IMR-90 (cell line): ENCODE data around the gene MAEA. TPM values are rescaled to one million over a fixed set of nuclear protein-coding genes. Genes with fewer than 3 reads are reported as not detected.

ENCODE experiments used
- ATAC-seq: fragments of 200-7000 bp; cut with Tn5 transposase; 2 replicates; pipeline ENCODE4 v1.9.1; 2020; ENCODE audit warnings: low read depth, mild to moderate bottlenecking, moderate library complexity
- BruUV-seq: library from RNA; stranded (reverse); fragments of 400-500 nt; replicated peaks from 2 replicates; lab custom pipeline; 2021; lab: Mats Ljungman, UMichigan
- CTCF ChIA-PET: fragments of 300-600 bp; formaldehyde crosslinking; extraction: SDS; loops from one replicate; lab custom pipeline; 2021; ENCODE audit warnings: antibody characterized with exemption; lab: Yijun Ruan, JAX
- POLR2A ChIA-PET: fragments of 300-600 bp; sonication (Branson Sonifier 250); formaldehyde crosslinking; loops from one replicate; lab custom pipeline; 2022; ENCODE audit warnings: antibody characterized with exemption; ENCODE audit not compliant: unreplicated experiment; lab: Charles Lee
- DNase-seq: peaks from one replicate; pipeline ENCODE4 v3.0.0; 2013
- H2AFZ ChIP-seq: replicated peaks from 2 replicates; pipeline ENCODE3; 2013; ENCODE audit warnings: low read length, mild to moderate bottlenecking; ENCODE audit not compliant: poor library complexity
- H2AK5ac ChIP-seq: 2 replicates; pipeline ENCODE4 v1.6.1; 2013; ENCODE audit warnings: low read depth, low read length, inconsistent platforms
- H2AK9ac ChIP-seq: replicated peaks from 2 replicates; pipeline ENCODE3; 2013; ENCODE audit warnings: mild to moderate bottlenecking, low read depth, low read length, moderate library complexity; ENCODE audit not compliant: poor library complexity
- H2BK120ac ChIP-seq: 2 replicates; pipeline ENCODE4 v1.6.1; 2013; ENCODE audit warnings: low read depth, low read length, inconsistent platforms
- H2BK15ac ChIP-seq: 3 replicates; pipeline ENCODE4 v1.6.1; 2013; ENCODE audit warnings: low read depth, low read length, inconsistent platforms
- H2BK20ac ChIP-seq: 2 replicates; pipeline ENCODE4 v1.6.1; 2013; ENCODE audit warnings: low read depth, mild to moderate bottlenecking, inconsistent platforms, low read length, moderate library complexity
- H2BK5ac ChIP-seq: 2 replicates; pipeline ENCODE4 v1.6.1; 2013; ENCODE audit warnings: mild to moderate bottlenecking, low read depth, low read length, inconsistent platforms; ENCODE audit not compliant: poor library complexity, severe bottlenecking
- H3K14ac ChIP-seq: replicated peaks from 2 replicates; pipeline ENCODE4 v1.6.1; 2013; ENCODE audit warnings: low read depth, low read length, inconsistent platforms
- H3K18ac ChIP-seq: 2 replicates; pipeline ENCODE4 v1.6.1; 2013; ENCODE audit warnings: low read depth, low read length, control low read depth
- H3K23ac ChIP-seq: 2 replicates; pipeline ENCODE4 v1.6.1; 2013; ENCODE audit warnings: low read depth, low read length, inconsistent platforms
- H3K27ac ChIP-seq: 2 replicates; pipeline ENCODE4 v1.5.1; 2013; ENCODE audit warnings: mild to moderate bottlenecking, control low read depth, low read length; ENCODE audit not compliant: insufficient read depth
- H3K27me3 ChIP-seq: 2 replicates; pipeline ENCODE4 v1.6.1; 2013; ENCODE audit warnings: low read length; ENCODE audit not compliant: control insufficient read depth, insufficient read depth
- H3K36me3 ChIP-seq: 2 replicates; pipeline ENCODE4 v1.6.1; 2013; ENCODE audit warnings: low read length, mixed read lengths; ENCODE audit not compliant: control insufficient read depth, insufficient read depth
- H3K4ac ChIP-seq: 2 replicates; pipeline ENCODE4 v1.6.1; 2013; ENCODE audit warnings: low read depth, low read length, inconsistent platforms
- H3K4me1 ChIP-seq: 2 replicates; pipeline ENCODE4 v1.6.1; 2013; ENCODE audit warnings: low read length, mixed read lengths; ENCODE audit not compliant: control insufficient read depth, insufficient read depth
- H3K4me2 ChIP-seq: 2 replicates; pipeline ENCODE4 v1.6.1; 2013; ENCODE audit warnings: low read depth, mild to moderate bottlenecking, control low read depth, low read length, moderate library complexity
- H3K4me3 ChIP-seq: 2 replicates; pipeline ENCODE4 v1.5.1; 2013; ENCODE audit warnings: low read depth, mild to moderate bottlenecking, control low read depth, low read length, moderate library complexity; ENCODE audit not compliant: insufficient read depth
- H3K56ac ChIP-seq: 2 replicates; pipeline ENCODE4 v1.6.1; 2013; ENCODE audit warnings: low read length, inconsistent platforms; ENCODE audit not compliant: insufficient read depth; ENCODE audit errors: extremely low read depth
- H3K79me1 ChIP-seq, 2 experiments: 2 replicates each; pipeline ENCODE4 v1.6.1; 2013; ENCODE audit warnings: low read length in 2 of 2, inconsistent platforms in 1 of 2, low read depth in 1 of 2
- H3K9ac ChIP-seq: 2 replicates; pipeline ENCODE4 v1.6.1; 2013; ENCODE audit warnings: low read depth, low read length, control low read depth
- H3K9me1 ChIP-seq: 2 replicates; pipeline ENCODE4 v1.6.1; 2013; ENCODE audit warnings: low read length, inconsistent platforms; ENCODE audit not compliant: insufficient read depth
- H3K9me3 ChIP-seq: 2 replicates; pipeline ENCODE4 v1.6.1; 2013; ENCODE audit warnings: low read length; ENCODE audit not compliant: control insufficient read depth, insufficient read depth
- H4K20me1 ChIP-seq: 2 replicates; pipeline ENCODE4 v1.6.1; 2013; ENCODE audit warnings: low read length, inconsistent platforms; ENCODE audit not compliant: insufficient read depth
- H4K5ac ChIP-seq: 2 replicates; pipeline ENCODE4 v1.6.1; 2013; ENCODE audit warnings: mild to moderate bottlenecking, low read depth, low read length, control low read depth
- H4K8ac ChIP-seq, 2 experiments: 2 replicates each; pipeline ENCODE4 v1.6.1; 2013; ENCODE audit warnings: low read depth in 2 of 2, low read length in 2 of 2, control low read depth in 1 of 2, inconsistent platforms in 1 of 2
- H4K91ac ChIP-seq: 2 replicates; pipeline ENCODE4 v1.6.1; 2013; ENCODE audit warnings: low read depth, low read length, inconsistent platforms; ENCODE audit not compliant: insufficient read depth
- CHD1 ChIP-seq: IDR thresholded peaks from 2 replicates; pipeline ENCODE4 v1.6.1; 2012; ENCODE audit warnings: low read depth, low read length, improper control_type of control experiment
- MAFK ChIP-seq: IDR thresholded peaks from 2 replicates; pipeline ENCODE4 v1.6.1; 2012; ENCODE audit warnings: low read depth, low read length, improper control_type of control experiment
- MAZ ChIP-seq: IDR thresholded peaks from 2 replicates; pipeline ENCODE4 v1.6.1; 2012; ENCODE audit warnings: low read depth, mild to moderate bottlenecking, low read length, improper control_type of control experiment, moderate library complexity, borderline replicate concordance
- NFE2L2 ChIP-seq: fragments of 150-350 bp; IDR thresholded peaks from 2 replicates; pipeline ENCODE4 v1.6.1; 2016; ENCODE audit warnings: low read depth, mild to moderate bottlenecking, low read length
- RCOR1 ChIP-seq: IDR thresholded peaks from 2 replicates; pipeline ENCODE4 v1.6.1; 2012; ENCODE audit warnings: mild to moderate bottlenecking, low read length, improper control_type of control experiment; ENCODE audit not compliant: insufficient replicate concordance
- WGBS, 2 experiments: methylation state at CpG; one replicate each; pipeline versions ENCODE4 v1.1.5 to v1.1.7; 2013; ENCODE audit warnings: missing lambda C conversion rate in 2 of 2; ENCODE audit not compliant: insufficient read length in 1 of 2; ENCODE audit errors: extremely low coverage in 2 of 2; 5-methylcytosine and 5-hydroxymethylcytosine counted together
- dilution Hi-C: fragments of 300-500 bp; cut with HindIII; formaldehyde crosslinking; loops from one replicate; pipeline ENCODE4 v1.14.3; 2018; ENCODE audit warnings: low sequenced_read_pairs; ENCODE audit not compliant: unreplicated experiment
- in situ Hi-C: fragments of 300-500 bp; cut with MboI; formaldehyde crosslinking; loops from 3 replicates; pipeline ENCODE4 v1.14.3; 2019; ENCODE audit warnings: low sequenced_read_pairs, inconsistent platforms, mixed read lengths
- intact Hi-C: fragments of 100-400 bp; cut with micrococcal nuclease; formaldehyde crosslinking; loops from 2 replicates; pipeline ENCODE4 v1.10.0; 2022
- polyA plus RNA-seq, 3 experiments: library from polyadenylated mRNA; depleted of rRNA; stranded (reverse); fragments of >200 nt; gene quantifications; 2 replicates each; pipeline ENCODE4 v1.2.3, GENCODE V29; 2012; ENCODE audit warnings: low replicate concordance in 1 of 3
- total RNA-seq: library from RNA; depleted of rRNA; stranded (reverse); fragments of >200 nt; gene quantifications from 2 replicates; pipeline ENCODE4 v1.2.3, GENCODE V29; 2012

The MAEA gene
- total and polyA plus RNA-seq, 2 of the 4 experiments (the other 2 are of a cell fraction): 61.5 to 108 TPM

DNA sequence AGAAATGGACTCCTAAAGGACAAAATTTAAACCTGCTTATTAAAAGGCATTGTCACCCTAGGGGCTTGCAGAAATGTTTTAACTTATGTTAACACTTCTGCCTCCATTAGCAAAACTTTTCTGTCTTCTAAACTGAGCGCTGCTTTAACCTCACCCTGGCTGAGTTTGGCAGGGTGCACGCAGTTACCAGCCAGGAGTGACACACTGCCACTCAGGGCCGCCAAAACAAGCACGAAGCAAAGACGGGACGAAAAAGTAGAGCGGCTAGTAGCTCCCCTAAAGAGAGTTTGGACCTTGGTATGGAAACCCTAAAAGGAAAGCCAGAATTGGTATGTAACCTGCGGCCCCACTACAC is 33.6 kb downstream of the MAEA start:
- CTCF ChIA-PET: no interaction called here
- peak overlapping the region; percentile 54; the same call in 1 of the 2 replicates for H2BK120ac ChIP-seq
- peaks cover 23% of the 10 kb centered on the region for H4K20me1 ChIP-seq
- no TSS peak for BruUV-seq
- peak overlapping the region; percentile 64 for H3K4ac ChIP-seq
- intact Hi-C loops: no loop called here
- dilution Hi-C loops: no loop called here
- no peak overlapping the region for H4K91ac ChIP-seq
- no peak overlapping the region for H2BK20ac ChIP-seq
- H3K9me1 ChIP-seq: 0 out of 2 replicates have a peak, but pooled peaks cover 1% of the 10 kb centered on the region
- 88% methylated on average over 3 of the region's 8 CpGs; no CpG with 5 or more reads in 1 of the 2 experiments for WGBS, 2 experiments
- H3K14ac ChIP-seq: peak overlapping the region; percentile 79; the same call in 1 of the 2 replicates
- POLR2A ChIA-PET: no interaction called here
- H3K36me3 ChIP-seq: peaks cover 58% of the 10 kb centered on the region
- H4K5ac ChIP-seq: no peak overlapping the region
- no peak overlapping the region for H3K4me3 ChIP-seq
- H3K4me1 ChIP-seq: no peaks in the 10 kb centered on the region
- H3K27me3 ChIP-seq: no peaks in the 10 kb centered on the region
- ATAC-seq (no peak), DNase-seq (no peak)
- H4K8ac ChIP-seq: peak overlapping the region in 1 of 2 experiments; percentile 65; a peak in 1 of 4 replicates
- no peak overlapping the region; the same call in 1 of the 2 replicates for H2AK5ac ChIP-seq
- in situ Hi-C loops: no loop called here
- no peak overlapping the region for H3K18ac ChIP-seq
- H3K9me3 ChIP-seq: peaks cover 6% of the 10 kb centered on the region
- no peak overlapping the region for H2BK15ac ChIP-seq
- H2BK5ac ChIP-seq: peak overlapping the region; percentile 83
- H2AFZ ChIP-seq: no peak overlapping the region
- no peak overlapping the region for H3K23ac ChIP-seq
- H3K56ac ChIP-seq: no peak overlapping the region
- no peak overlapping the region for H3K9ac ChIP-seq
- no peak overlapping the region for H3K4me2 ChIP-seq
- no peak for TF ChIP-seq CHD1
- no peak for TF ChIP-seq RCOR1
- no peak for TF ChIP-seq NFE2L2
- no peak for TF ChIP-seq MAFK
- TF ChIP-seq MAZ: no peak
- peaks cover 20 to 54% of the 10 kb centered on the region in 2 experiments for H3K79me1 ChIP-seq
- peak overlapping the region; percentile 36 for H3K27ac ChIP-seq
- peak overlapping the region; percentile 88 for H2AK9ac ChIP-seq
